Activated CD8-positive, alpha-beta memory T cell treated with anti-CD3 and anti-CD28 coated beads, Interleukin-2, amount 50 U/mL, for 1 hour (primary cell): ENCODE measurements around the gene ARHGAP23.
"Not testable (repeated sequence)": the region's sequence is repeated elsewhere in the genome, so short reads cannot be mapped to it uniquely, and the experiment has no call there.

Experiments
- DNase-seq: peaks from one replicate; pipeline ENCODE4 v3.0.0-alpha.2; 2020; ENCODE audit errors: extremely low read depth

The ARHGAP23 gene

GRCh38 chr17:38421871-38422827, 6.1 kb upstream of the ARHGAP23 start:
- no peak for DNase-seq

- no peak for DNase-seq
Observed at GRCh38 chr17:38424297-38424972, 3.8 kb upstream of the ARHGAP23 start.

GRCh38 chr17:38425031-38425430, 3.2 kb upstream of the ARHGAP23 start:
- no peak for DNase-seq

- DNase-seq = no peak
Observed at GRCh38 chr17:38425744-38426143, 2.5 kb upstream of the ARHGAP23 start.

GRCh38 chr17:38426441-38426840, 1.8 kb upstream of the ARHGAP23 start:
- DNase-seq = no peak

- DNase-seq = no peak
Observed at GRCh38 chr17:38427160-38427949, 909 bp upstream of the ARHGAP23 start.

- no peak for DNase-seq
Observed at GRCh38 chr17:38428643-38429371, 543 bp downstream of the ARHGAP23 start.

- no peak for DNase-seq
Observed at GRCh38 chr17:38429476-38430100, 1.3 kb downstream of the ARHGAP23 start.

- DNase-seq = no peak
Observed at GRCh38 chr17:38430316-38430715, 2.1 kb downstream of the ARHGAP23 start.

- DNase-seq = no peak
Observed at GRCh38 chr17:38430822-38431221, 2.6 kb downstream of the ARHGAP23 start.

- no peak for DNase-seq
Observed at GRCh38 chr17:38431346-38432145, 3.3 kb downstream of the ARHGAP23 start.

GRCh38 chr17:38434178-38434665, 6.0 kb downstream of the ARHGAP23 start:
- no peak for DNase-seq

GRCh38 chr17:38435795-38436194, 7.5 kb downstream of the ARHGAP23 start:
- no peak for DNase-seq

- no peak for DNase-seq
Observed at GRCh38 chr17:38436386-38436785, 8.1 kb downstream of the ARHGAP23 start.

GRCh38 chr17:38437313-38437712, 9.0 kb downstream of the ARHGAP23 start:
- not testable (repeated sequence) for DNase-seq

GRCh38 chr17:38439436-38439835, 11.2 kb downstream of the ARHGAP23 start:
- no peak for DNase-seq

GRCh38 chr17:38440614-38441397, 12.5 kb downstream of the ARHGAP23 start:
- no peak for DNase-seq

- DNase-seq = no peak
Observed at GRCh38 chr17:38441429-38442061, 13.3 kb downstream of the ARHGAP23 start.

GRCh38 chr17:38442548-38442947, 14.3 kb downstream of the ARHGAP23 start:
- no peak for DNase-seq
